LoVo (cell line): ENCODE results near the gene CHST3.

Source experiments
- DNase-seq: peaks from one replicate; pipeline ENCODE4 v3.0.0-alpha.2; 2016; ENCODE audit warnings: low spot score

Gene CHST3

DNA sequence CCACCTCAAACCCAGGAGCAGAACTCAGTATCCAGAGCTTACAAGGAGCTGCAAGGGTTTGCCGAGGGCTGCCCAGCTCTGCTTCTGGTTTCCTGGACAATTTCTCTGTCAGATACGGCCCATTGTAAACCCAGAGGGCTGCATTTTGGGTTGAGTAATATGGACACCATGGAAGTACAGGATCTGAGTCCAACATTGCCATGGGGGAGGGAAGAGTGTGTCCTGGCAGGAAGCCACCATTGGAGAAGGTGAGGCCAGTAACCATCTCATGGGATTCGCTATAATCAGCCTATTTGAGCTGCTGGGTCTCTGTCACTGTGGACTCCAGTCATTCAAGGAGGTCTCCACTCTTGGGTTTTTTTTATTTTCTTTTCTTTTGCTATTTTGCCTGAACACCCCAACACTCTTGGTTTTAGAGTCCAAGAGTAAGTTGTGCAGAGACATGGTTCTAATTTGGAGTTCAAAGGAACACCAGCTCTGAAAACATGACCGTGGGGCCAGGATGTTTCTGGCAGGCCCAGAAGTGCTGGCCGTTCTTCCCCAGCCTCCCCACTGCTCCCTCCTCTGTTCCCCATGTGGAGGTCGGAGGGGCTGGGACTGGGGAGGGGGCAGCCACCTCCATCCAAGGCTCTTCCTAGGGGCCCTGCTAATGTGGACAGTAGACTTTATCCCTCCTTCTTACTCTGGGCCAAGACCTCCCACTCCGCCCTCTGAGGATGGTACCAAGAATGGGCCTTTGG, 46.2 kb downstream of the CHST3 start:
- DNase-seq = no peak

GRCh38 chr10:72011016-72011415, 46.8 kb downstream of the CHST3 start:
- no peak for DNase-seq

DNA sequence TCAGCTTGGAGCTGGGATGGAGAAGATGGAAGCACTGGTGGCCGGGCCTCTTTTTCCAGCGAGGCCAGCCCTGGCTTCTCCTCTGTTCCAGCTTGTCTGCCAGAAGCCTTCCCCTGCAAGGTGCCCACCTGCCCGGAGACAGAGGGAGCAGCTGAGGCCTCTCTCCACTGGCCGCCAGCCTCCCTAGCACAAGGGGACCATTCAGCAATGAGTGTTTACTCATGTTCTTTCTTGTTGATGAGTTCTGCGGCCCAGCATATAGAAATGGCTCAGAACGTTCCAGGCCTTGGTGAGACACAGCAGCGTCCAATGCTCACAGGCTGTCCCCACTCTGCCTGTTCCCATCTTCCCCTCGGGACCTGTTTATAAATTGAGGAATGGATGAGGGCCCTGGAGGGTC, 47.3 kb downstream of the CHST3 start:
- no peak for DNase-seq

DNA sequence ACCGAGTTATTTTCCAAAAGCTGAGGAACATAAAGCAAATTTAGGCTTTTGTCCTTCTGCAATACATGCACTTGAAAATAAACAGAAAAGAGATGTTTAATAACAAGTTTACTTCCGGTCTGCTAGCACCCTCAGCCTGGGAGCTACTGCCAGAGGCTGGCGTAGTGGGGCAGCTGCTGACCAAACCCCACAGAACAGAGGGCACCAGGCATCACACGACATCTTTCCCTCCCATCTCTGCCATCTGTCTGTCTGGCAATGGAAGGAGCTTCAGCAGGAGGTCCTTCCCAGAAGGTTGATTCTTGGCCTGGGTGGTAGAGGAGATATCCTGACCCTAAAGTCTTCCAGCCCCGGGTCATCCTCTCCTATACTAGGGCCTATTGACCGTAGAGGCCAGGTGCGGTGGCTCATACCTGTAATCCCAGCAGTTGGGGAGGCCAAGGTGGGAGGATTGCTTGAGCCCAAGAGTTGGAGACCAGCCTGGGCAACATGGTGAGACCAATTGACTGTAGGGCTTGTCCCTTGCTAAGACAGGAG, 47.8 kb downstream of the CHST3 start:
- no peak for DNase-seq

GRCh38 chr10:72012796-72013195, 48.6 kb downstream of the CHST3 start:
- DNase-seq = no peak

DNA sequence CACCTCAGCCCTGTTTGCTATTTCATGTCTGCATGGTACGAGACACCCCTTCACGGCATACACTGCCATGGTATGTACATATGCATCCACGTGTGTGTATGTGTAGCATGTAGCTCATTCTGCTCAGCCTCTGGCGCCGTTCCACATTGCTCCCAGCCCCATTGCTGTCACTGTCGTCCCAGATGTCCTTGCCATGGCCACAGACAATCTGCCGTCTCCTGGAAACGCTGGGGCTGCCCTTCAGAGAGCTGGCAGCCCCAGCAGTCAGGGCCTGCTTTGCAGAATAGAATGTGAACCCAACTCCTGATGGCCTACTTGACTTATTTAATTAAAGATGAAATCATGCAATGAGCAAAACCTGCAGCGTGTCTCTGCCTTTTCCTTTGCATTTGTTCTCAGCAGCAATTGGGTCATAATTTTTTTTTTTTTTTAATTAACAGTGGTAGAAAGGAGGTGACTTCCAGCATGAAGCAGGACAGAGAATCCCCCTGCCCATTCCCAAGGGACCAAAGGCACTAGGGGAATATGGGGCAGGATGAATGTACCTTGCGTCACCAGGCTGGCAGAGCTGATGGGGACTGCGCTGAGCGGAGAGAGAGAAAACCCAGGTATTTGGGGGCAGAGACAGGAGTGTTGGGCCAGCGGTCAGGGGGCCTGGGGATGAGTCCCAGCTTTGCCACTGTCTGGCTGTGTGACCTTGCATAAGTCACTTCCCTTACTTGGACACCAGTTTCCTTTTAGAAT, 49.2 kb downstream of the CHST3 start:
- DNase-seq = no peak

GRCh38 chr10:72014197-72014596, 50.0 kb downstream of the CHST3 start:
- no peak for DNase-seq

DNA sequence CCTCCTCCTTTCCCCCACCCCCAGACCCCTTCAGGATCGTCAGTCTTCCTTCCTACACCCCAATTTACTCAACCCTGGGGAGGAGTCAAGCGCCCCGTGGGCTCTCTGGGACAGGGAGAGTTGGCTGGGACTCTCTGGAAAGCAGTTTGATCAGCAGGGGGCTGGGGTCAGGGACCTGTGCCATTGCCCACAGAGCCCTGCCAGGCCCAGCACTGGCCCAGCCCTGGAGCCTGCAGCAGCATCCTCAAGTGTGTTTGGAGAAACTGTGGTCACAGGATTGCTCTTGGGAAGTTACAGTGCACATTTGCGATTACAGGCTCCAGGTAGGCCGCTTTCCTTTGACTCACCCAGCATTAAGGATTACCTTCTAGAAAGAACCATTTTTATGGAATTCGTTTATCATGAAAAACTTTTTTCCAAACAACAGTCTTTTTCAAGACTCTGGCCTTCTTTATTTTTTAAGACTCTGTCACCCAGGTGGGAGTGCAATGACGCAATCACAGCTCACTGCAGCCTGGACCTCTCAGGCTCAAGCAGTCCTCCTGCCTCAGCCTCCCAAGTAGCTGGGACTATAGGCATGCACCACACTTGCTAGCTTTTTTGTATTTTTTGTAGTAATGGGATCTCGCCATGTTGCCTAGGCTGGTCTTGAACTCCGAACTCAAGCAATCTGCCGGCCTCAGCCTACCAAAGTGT, 50.7 kb downstream of the CHST3 start:
- DNase-seq = no peak

DNA sequence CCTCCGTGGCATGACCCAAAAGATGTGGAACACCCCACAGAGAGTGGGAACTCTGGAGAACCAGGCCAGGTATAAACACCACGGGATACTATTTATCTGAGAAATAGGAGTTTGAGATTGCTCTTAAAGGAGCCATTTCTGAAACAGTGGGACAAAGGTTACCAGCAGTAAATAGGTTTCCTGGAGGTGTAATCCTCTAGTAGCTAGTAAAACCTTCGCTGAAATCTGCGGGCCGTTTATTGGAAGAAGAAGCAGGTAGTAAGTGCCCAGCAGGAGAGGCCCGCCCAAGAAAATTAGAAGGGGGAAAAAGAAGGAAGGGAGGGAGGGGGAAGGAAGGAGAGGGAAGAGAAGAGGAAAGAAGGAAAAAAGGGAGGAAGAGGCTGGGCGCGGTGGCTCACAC, 51.6 kb downstream of the CHST3 start:
- peak; percentile 4 for DNase-seq

- no peak for DNase-seq
Measured at GRCh38 chr10:72016608-72017300, 52.6 kb downstream of the CHST3 start.

DNA sequence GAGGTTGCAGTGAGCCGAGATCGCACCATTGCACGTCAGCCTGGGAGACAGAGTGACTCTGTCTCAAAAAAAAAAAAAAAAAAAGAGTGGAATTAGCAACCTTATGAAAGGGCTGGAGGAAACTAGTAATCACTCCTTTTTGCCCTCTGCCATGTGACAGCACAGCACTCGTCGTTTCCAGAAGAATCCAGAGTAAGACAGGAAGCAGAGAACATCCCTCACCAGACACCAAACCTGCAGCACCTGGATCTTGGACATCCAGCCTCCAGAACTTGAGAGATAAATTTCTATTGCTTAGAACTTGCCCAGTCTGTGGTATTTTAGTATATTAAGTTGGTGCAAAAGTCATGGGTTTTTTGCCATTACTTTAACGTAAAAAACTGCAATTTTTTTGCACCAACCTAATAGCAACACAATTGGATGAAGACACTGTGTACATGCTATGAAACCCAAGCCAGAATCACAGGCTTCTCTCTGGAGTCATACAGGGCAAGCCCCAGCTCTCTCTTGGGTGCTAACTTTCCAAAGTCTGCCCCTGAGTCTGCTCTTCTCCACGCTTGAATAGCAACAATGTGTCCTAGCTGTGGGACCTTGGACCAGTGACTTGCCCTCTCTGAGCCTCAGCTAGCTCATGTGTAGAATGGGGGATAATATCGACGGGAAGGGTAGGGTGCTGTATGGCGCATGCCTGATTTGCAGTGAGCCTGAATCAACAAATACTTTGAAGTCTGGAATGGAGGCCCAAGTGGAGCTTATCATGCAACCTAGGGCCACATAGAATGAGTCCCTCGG, 55.1 kb downstream of the CHST3 start:
- DNase-seq = no peak

- DNase-seq = no peak
Measured at GRCh38 chr10:72020914-72021809, 57.0 kb downstream of the CHST3 start.

DNA sequence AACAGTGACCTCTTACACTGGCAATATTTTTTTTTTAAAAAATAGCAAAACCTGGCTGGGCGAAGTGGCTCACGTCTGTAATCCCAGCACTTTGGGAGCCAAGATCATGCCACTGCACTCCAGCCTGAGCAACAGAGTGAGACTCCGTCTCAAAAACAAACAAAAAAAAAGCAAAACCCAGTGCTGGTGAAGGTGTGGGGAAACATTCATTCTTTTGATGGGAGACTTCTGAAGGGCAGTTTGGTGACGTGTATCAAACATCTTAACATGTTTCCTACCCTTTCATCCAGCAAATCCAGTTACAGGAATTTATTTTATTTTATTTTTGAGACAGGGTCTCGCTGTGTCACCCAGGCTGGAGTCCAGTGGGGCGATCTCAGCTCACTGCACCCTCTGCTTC, 58.0 kb downstream of the CHST3 start:
- DNase-seq = no peak

DNA sequence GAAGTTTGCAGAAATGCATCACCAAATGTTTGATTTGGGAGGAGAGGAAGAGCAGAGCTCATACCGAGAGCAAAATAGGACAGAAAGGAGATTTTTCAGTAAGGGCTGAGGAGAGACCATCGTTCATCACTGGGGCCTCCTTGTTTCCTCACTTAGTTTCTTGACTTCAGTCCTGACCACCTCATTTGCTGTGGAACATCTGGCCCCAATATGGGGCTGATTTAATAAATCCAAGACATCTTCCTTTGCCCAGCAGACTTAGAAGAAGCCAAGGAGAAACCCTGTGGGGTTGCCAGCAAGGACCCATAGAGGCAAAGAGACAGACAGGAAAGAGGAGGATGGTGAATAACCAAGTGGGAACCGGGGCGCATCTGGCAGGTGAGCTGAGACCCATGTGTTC, 60.4 kb downstream of the CHST3 start:
- DNase-seq = no peak

DNA sequence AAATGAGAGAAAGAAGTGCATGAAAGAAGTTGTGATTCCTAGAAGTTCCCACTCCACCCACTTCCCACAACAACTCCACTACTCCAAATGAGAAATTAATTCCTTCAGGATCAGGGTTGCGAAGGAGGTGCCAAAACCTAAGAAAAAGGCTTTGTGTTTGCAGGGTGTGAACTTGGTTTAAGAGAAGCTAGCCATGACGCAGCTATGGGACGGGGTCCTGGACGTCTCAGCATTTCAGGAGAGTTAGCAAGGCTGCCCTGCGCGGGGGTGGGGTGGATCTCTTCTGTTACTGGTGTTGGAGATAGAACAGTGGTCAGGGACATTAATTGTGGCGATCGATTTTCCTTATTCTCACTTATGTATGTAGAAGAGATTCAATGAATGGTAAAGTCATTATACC, 61.2 kb downstream of the CHST3 start:
- no peak for DNase-seq

DNA sequence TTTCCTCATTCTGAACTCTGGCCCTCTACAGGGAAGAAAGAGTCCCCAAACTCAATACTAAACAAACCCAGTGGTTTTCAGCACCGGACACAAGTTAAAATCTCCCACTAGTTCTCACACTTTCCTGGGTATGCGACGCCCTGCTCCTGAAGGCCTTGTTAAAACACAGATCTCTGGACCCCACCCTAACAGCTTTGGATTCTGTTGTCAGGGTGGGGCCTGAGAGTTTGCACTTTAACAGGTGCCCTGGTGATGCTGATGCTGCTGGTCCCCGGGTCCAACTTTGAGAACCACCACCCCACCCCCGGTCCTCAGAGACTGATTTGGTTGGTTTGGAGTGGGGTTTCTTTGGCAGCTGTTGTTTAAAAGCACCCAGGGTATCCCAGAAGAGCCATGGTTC, 61.6 kb downstream of the CHST3 start:
- DNase-seq = no peak

- peak; percentile 12 for DNase-seq
Measured at GRCh38 chr10:72026278-72027111, 62.3 kb downstream of the CHST3 start.

GRCh38 chr10:72027498-72027897, 63.3 kb downstream of the CHST3 start:
- peak; percentile 86 for DNase-seq

GRCh38 chr10:72029414-72029813, 65.2 kb downstream of the CHST3 start:
- no peak for DNase-seq
